GM12878 (cell line): ENCODE measurements around the gene CKMT2. TPM values are rescaled to one million over a fixed set of nuclear protein-coding genes. Genes with fewer than 3 reads are reported as not detected.

Experiments used
- ATAC-seq: fragments of 200-7000 bp; cut with Tn5 transposase; 3 replicates; pipeline ENCODE4 v1.9.1; 2020; ENCODE audit warnings: mild to moderate bottlenecking, moderate library complexity
- BruUV-seq: library from RNA; stranded (reverse); fragments of 400-500 nt; replicated peaks from 2 replicates; lab custom pipeline; 2021; lab: Mats Ljungman, UMichigan
- CTCF ChIA-PET: fragments of 300-600 bp; sonication (Branson Sonifier 250); formaldehyde crosslinking; extraction: SDS; loops from one replicate; lab custom pipeline; 2021; ENCODE audit warnings: inconsistent platforms; lab: Yijun Ruan, JAX
- POLR2A ChIA-PET: fragments of 350-600 bp; formaldehyde crosslinking; extraction: SDS; loops from one replicate; lab custom pipeline; 2021; ENCODE audit warnings: inconsistent platforms; lab: Charles Lee
- RAD21 ChIA-PET: fragments of 300-600 bp; sonication (Branson Sonifier 250); formaldehyde crosslinking; loops from one replicate; lab custom pipeline; 2023; ENCODE audit warnings: antibody characterized with exemption; ENCODE audit not compliant: unreplicated experiment; lab: Charles Lee
- SMC1A ChIA-PET: fragments of 300-600 bp; sonication (Branson Sonifier 250); formaldehyde crosslinking; loops from one replicate; lab custom pipeline; 2023; ENCODE audit not compliant: unreplicated experiment, uncharacterized antibody; lab: Charles Lee
- DNase-seq: peaks from one replicate; pipeline ENCODE4 v3.0.0-alpha.2; 2011; ENCODE audit warnings: low read depth, low spot score
- FAIRE-seq: peaks from 3 replicates; lab custom pipeline; 2011; peaks lifted over from hg19 to GRCh38; lab: Jason Lieb, UNC
- H2AFZ ChIP-seq: 2 replicates; pipeline ENCODE4 v1.6.0; 2011; ENCODE audit warnings: low read depth, low read length, control low read depth; ENCODE audit not compliant: control insufficient read depth
- H3K27ac ChIP-seq: 2 replicates; pipeline ENCODE4 v1.5.1; 2011; ENCODE audit warnings: control low read depth; ENCODE audit not compliant: control insufficient read depth, insufficient read depth
- H3K27me3 ChIP-seq, 2 experiments: replicated peaks in 1 of 2; 2 replicates each; pipeline versions ENCODE4 v1.6.0 to v1.6.1; 2011; ENCODE audit warnings: low read length in 1 of 2; ENCODE audit not compliant: control insufficient read depth in 2 of 2, insufficient read depth in 2 of 2
- H3K36me3 ChIP-seq, 2 experiments: 2 replicates each; pipeline ENCODE4 v1.5.1; 2011; ENCODE audit warnings: low read length in 1 of 2; ENCODE audit not compliant: control insufficient read depth in 2 of 2, insufficient read depth in 2 of 2
- H3K4me1 ChIP-seq: 2 replicates; pipeline ENCODE4 v1.6.1; 2011; ENCODE audit warnings: mild to moderate bottlenecking, low read length, moderate library complexity, mixed read lengths; ENCODE audit not compliant: control insufficient read depth, insufficient read depth
- H3K4me2 ChIP-seq: 2 replicates; pipeline ENCODE4 v1.6.0; 2011; ENCODE audit warnings: control low read depth; ENCODE audit not compliant: control insufficient read depth, insufficient read depth
- H3K4me3 ChIP-seq: fragments of 200-600 bp; sonication (generic); 2 replicates; pipeline ENCODE4 v1.5.1; 2016
- H3K79me2 ChIP-seq: 2 replicates; pipeline ENCODE4 v1.6.0; 2011; ENCODE audit warnings: low read length; ENCODE audit not compliant: control insufficient read depth, insufficient read depth
- H3K9ac ChIP-seq: 2 replicates; pipeline ENCODE4 v1.8.0; 2011; ENCODE audit warnings: low read length, control low read depth, mixed read lengths; ENCODE audit not compliant: control insufficient read depth, insufficient read depth
- H3K9me3 ChIP-seq: replicated peaks from 3 replicates; pipeline ENCODE4 v1.5.1; 2011; ENCODE audit warnings: mild to moderate bottlenecking, low read length; ENCODE audit not compliant: control insufficient read depth, insufficient read depth
- H4K20me1 ChIP-seq: 2 replicates; pipeline ENCODE4 v1.6.0; 2011; ENCODE audit not compliant: control insufficient read depth, insufficient read depth
- CBX5 ChIP-seq: sonication (generic); IDR thresholded peaks from 2 replicates; pipeline ENCODE4 v1.6.1; 2016; ENCODE audit warnings: low read depth, moderate library complexity, mild to moderate bottlenecking, inconsistent platforms
- EED ChIP-seq: sonication (generic); IDR thresholded peaks from 2 replicates; pipeline ENCODE4 v1.6.1; 2016; ENCODE audit warnings: antibody characterized with exemption, low read depth
- ETV6 ChIP-seq, 2 experiments: fragments of 450-650 bp in 1 of 2; IDR thresholded peaks in 1 of 2; conservative IDR thresholded peaks in 1 of 2; 2 replicates each; pipeline ENCODE4 v1.6.1; 2014; ENCODE audit warnings: antibody characterized with exemption in 1 of 2, borderline replicate concordance in 1 of 2, low read depth in 1 of 2, mild to moderate bottlenecking in 1 of 2, moderate library complexity in 1 of 2
- IRF4 ChIP-seq: IDR thresholded peaks from 2 replicates; pipeline ENCODE4 v1.6.1; 2011; ENCODE audit warnings: low read depth, low read length
- JUNB ChIP-seq: IDR thresholded peaks from 2 replicates; pipeline ENCODE4 v1.6.1; 2016; ENCODE audit warnings: antibody characterized with exemption, mild to moderate bottlenecking
- KDM1A ChIP-seq: fragments of 200-600 bp; sonication (generic); IDR thresholded peaks from 2 replicates; pipeline ENCODE4 v1.6.1; 2016; ENCODE audit warnings: borderline replicate concordance
- MYC ChIP-seq: IDR thresholded peaks from 2 replicates; pipeline ENCODE4 v1.6.1; 2011; ENCODE audit warnings: mild to moderate bottlenecking, low read length, moderate library complexity, inconsistent platforms; ENCODE audit not compliant: insufficient read depth, insufficient replicate concordance, insufficient read length, severe bottlenecking
- NFIC ChIP-seq: IDR thresholded peaks from 2 replicates; pipeline ENCODE4 v1.6.1; 2012; ENCODE audit warnings: low read depth, mild to moderate bottlenecking, inconsistent platforms, low read length, moderate library complexity
- NFXL1 ChIP-seq: fragments of 450-650 bp; IDR thresholded peaks from 2 replicates; pipeline ENCODE4 v1.6.1; 2017; ENCODE audit warnings: antibody characterized with exemption, mild to moderate bottlenecking, borderline replicate concordance
- NFYA ChIP-seq: IDR thresholded peaks from 2 replicates; pipeline ENCODE4 v1.6.1; 2011; ENCODE audit warnings: low read depth, mild to moderate bottlenecking, low read length, improper control_type of control experiment, borderline replicate concordance
- NFYB ChIP-seq: IDR thresholded peaks from 2 replicates; pipeline ENCODE4 v1.6.1; 2011; ENCODE audit warnings: low read depth, mild to moderate bottlenecking, low read length, improper control_type of control experiment, moderate library complexity; ENCODE audit not compliant: insufficient read depth
- NR2F1 ChIP-seq: fragments of 450-650 bp; conservative IDR thresholded peaks from 2 replicates; pipeline ENCODE4 v1.6.1; 2017; ENCODE audit warnings: mild to moderate bottlenecking
- SMARCA5 ChIP-seq: fragments of 450-650 bp; IDR thresholded peaks from 2 replicates; pipeline ENCODE4 v1.6.1; 2017; ENCODE audit warnings: mild to moderate bottlenecking
- SMC3 ChIP-seq: IDR thresholded peaks from 2 replicates; pipeline ENCODE4 v1.6.1; 2011; ENCODE audit warnings: low read length, improper control_type of control experiment, borderline replicate concordance
- TCF3 ChIP-seq: IDR thresholded peaks from 2 replicates; pipeline ENCODE4 v1.6.1; 2012; ENCODE audit warnings: low read depth, mild to moderate bottlenecking, low read length, borderline replicate concordance; ENCODE audit not compliant: insufficient read depth
- ZNF622 ChIP-seq: fragments of 450-650 bp; IDR thresholded peaks from 2 replicates; pipeline ENCODE4 v1.6.1; 2017; ENCODE audit warnings: mild to moderate bottlenecking, inconsistent platforms
- WGBS: methylation state at CpG from one replicate; pipeline ENCODE4 v1.1.6; 2016; ENCODE audit warnings: low lambda C conversion rate; ENCODE audit not compliant: insufficient replicate concordance, insufficient coverage; ENCODE audit errors: missing lambda C conversion rate; 5-methylcytosine and 5-hydroxymethylcytosine counted together
- in situ Hi-C: fragments of 300-500 bp; cut with MboI; formaldehyde crosslinking; loops from 9 replicates; pipeline ENCODE4 v1.14.3; 2018; ENCODE audit warnings: mixed read lengths
- intact Hi-C: fragments of 100-400 bp; cut with micrococcal nuclease; formaldehyde crosslinking; loops from one replicate; pipeline ENCODE4 v1.14.2; 2022; ENCODE audit not compliant: unreplicated experiment
- polyA plus RNA-seq, 11 experiments: library from polyadenylated mRNA; depleted of rRNA in 4 of 11; unstranded in 6 of 11; stranded (reverse) in 5 of 11; fragments of >200 nt; fragmentation: Nextera tagmentation in 4 of 11; fragmentation: Illumina TruSeq in 1 of 11; extraction: Ambion mirVana in 4 of 11; extraction: Trizol in 1 of 11; gene quantifications; 1 replicate in 1 of 11; 2 replicates in 10 of 11; pipeline versions ENCODE4 v1.2.1 to v1.2.3, GENCODE V29; 2011 to 2016; ENCODE audit warnings: inconsistent platforms in 2 of 11, missing spikeins in 2 of 11, low read depth in 1 of 11
- total RNA-seq, 4 experiments: library from RNA; depleted of rRNA in 3 of 4; stranded (reverse); fragments of >200 nt in 3 of 4; fragmentation: Illumina TruSeq in 1 of 4; extraction: Trizol in 1 of 4; gene quantifications; 2 replicates each; pipeline versions ENCODE4 v1.2.1 to v1.2.3, GENCODE V29; 2013 to 2021

Gene CKMT2
- total and polyA plus RNA-seq, 10 of the 15 experiments (the other 5 are each of a cell fraction or from before 2014, with no cell fraction given): 0.70 to 1.2 TPM; not detected in 8

GRCh38 chr5:81245871-81246235 is 12.7 kb downstream of the CKMT2 start:
- Histone ChIP-seq H3K27me3 (no peaks in the 10 kb centered on the region), H3K4me3 (no peak overlapping the region), H2AFZ (no peak overlapping the region), H3K36me3 (no peaks in the 10 kb centered on the region), H3K4me1 (peaks cover 3% of the 10 kb centered on the region; the same call in 1 of the 2 replicates), H3K9me3 (no peaks in the 10 kb centered on the region), H3K79me2 (no peaks in the 10 kb centered on the region), H3K4me2 (no peak overlapping the region), H4K20me1 (no peaks in the 10 kb centered on the region), H3K27ac (no peak overlapping the region), H3K9ac (no peak overlapping the region)
- ATAC-seq (no peak), DNase-seq (no peak), FAIRE-seq (no peak)
- 57% methylated on average over 5 of the region's 5 CpGs for WGBS
- POLR2A ChIA-PET: interaction anchor here (1.2 kb wide), 1 partner anchor 10 kb away, joined by 3 read pairs; no protein-coding TSS in a partner anchor
- CTCF ChIA-PET: no interaction called here
- BruUV-seq: no TSS peak
- in situ Hi-C loops: no loop called here
- intact Hi-C loops: no loop called here
- RAD21 ChIA-PET: no interaction called here
- SMC1A ChIA-PET: interaction anchor here (1.1 kb wide), 1 partner anchor 14 kb away, joined by 3 read pairs; no protein-coding TSS in a partner anchor
- TF ChIP-seq EED (no peak), NR2F1 (no peak), TCF3 (no peak), NFYB (no peak), JUNB (no peak), NFIC (no peak), KDM1A (no peak), MYC (no peak)

- no peaks in the 10 kb centered on the region for H3K79me2 ChIP-seq
- CTCF ChIA-PET: interaction anchor here (0.7 kb wide), 1 partner anchor 52 kb away, joined by 3 read pairs; no protein-coding TSS in a partner anchor
- H3K36me3 ChIP-seq: no peaks in the 10 kb centered on the region
- H3K4me2 ChIP-seq: no peak overlapping the region
- WGBS: 87% methylated on average over 6 of the region's 6 CpGs
- no peaks in the 10 kb centered on the region for H3K9me3 ChIP-seq
- POLR2A ChIA-PET: interaction anchor here (1.2 kb wide), 1 partner anchor 11 kb away, joined by 3 read pairs; no protein-coding TSS in a partner anchor
- FAIRE-seq (no peak), DNase-seq (no peak), ATAC-seq (no peak)
- no TSS peak for BruUV-seq
- H3K4me3 ChIP-seq: no peak overlapping the region
- H3K4me1 ChIP-seq: peaks cover 3% of the 10 kb centered on the region; the same call in 1 of the 2 replicates
- no peaks in the 10 kb centered on the region for H3K27me3 ChIP-seq
- SMC1A ChIA-PET: interaction anchor here (0.7 kb wide), 1 partner anchor 53 kb away, joined by 3 read pairs; no protein-coding TSS in a partner anchor
- H4K20me1 ChIP-seq: no peaks in the 10 kb centered on the region
- no peak overlapping the region for H2AFZ ChIP-seq
- no peak overlapping the region for H3K27ac ChIP-seq
- intact Hi-C loops: no loop called here
- RAD21 ChIA-PET: no interaction called here
- H3K9ac ChIP-seq: no peak overlapping the region
- in situ Hi-C loops: no loop called here
- TF ChIP-seq SMARCA5 (no peak), NFYA (no peak), CBX5 (no peak), ETV6 (conservative IDR thresholded peaks at IDR 0.05 in 1 of 2, IDR thresholded peaks at IDR 0.05 in 1 of 2; ENCODE audit: borderline replicate concordance in 1 of 2, low read depth in 1 of 2) (no peak), ZNF622 (no peak), IRF4 (no peak), NFXL1 (no peak), SMC3 (no peak)
These were observed 13.6 kb downstream of the CKMT2 start for GRCh38 chr5:81246697-81247096.
